ENCODE data around the gene CD82. TPM values are rescaled to one million over a fixed set of nuclear protein-coding genes. Genes with fewer than 3 reads are reported as not detected.
"Not testable (repeated sequence)": the region's sequence is repeated elsewhere in the genome, so short reads cannot be mapped to it uniquely, and the experiment has no call there.

Gene CD82
- total RNA-seq, 1 donor: 22.0 TPM

DNA sequence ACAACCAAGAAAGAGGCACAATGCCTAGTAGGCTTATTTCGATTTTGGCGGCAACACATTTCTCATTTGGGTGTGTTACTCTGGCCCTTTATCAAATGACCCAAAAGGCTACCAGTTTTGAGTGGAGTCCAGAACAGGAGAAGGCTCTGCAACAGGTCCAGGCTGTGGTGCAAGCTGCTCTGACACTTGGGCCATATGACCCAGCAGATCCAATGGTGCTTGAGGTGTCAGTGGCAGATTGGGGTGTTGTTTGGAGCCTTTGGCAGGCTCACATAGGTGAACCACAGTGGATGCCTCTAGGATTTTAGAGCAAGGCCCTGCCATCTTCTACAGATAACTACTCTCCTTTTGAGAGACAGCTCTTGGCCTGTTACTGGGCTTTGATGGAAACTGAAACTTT is 17.9 kb upstream of the CD82 start:
- H3K27me3 ChIP-seq (ENCODE audit: insufficient read depth, low read length); H3K4me3 ChIP-seq (ENCODE audit: low read length); H3K9me3 ChIP-seq (ENCODE audit: low read depth, low read length); H3K4me1 ChIP-seq (ENCODE audit: insufficient read depth, low read length): not testable (repeated sequence)

DNA sequence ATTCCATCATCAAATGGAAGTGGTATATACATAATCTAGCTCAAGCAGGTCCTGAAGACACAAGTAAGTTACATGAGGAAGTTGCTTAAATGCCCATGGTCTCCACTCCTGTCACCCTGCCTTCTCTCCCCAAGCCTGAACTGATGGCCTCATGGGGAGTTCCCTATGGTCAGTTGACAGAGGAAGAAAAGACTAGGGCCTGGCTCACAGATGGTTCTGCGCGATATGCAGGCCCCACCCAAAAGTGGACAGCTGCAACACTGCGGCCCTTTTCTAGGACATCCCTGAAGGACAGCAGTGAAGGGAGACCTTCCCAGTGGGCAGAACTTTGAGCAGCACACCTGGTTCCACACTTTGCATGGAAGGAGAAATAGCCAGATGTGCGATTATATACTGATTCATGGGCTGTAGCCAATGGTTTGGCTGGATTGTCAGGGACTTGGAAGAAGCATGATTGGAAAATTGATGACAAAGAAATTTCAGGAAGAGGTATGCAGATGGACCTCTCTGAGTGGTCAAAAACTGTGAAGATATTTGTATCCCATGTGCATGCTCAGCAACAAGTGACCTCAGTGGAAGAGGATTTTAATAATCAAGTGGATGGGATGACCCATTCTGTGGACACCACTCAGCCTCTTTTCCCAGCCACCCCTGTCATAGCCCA is 17.3 kb upstream of the CD82 start:
- Histone ChIP-seq H3K4me3 (ENCODE audit: low read length) (no peak overlapping the region), H3K4me1 (ENCODE audit: insufficient read depth, low read length) (no peaks in the 10 kb centered on the region), H3K27me3 (ENCODE audit: insufficient read depth, low read length) (no peaks in the 10 kb centered on the region), H3K9me3 (ENCODE audit: low read depth, low read length) (no peaks in the 10 kb centered on the region)

DNA sequence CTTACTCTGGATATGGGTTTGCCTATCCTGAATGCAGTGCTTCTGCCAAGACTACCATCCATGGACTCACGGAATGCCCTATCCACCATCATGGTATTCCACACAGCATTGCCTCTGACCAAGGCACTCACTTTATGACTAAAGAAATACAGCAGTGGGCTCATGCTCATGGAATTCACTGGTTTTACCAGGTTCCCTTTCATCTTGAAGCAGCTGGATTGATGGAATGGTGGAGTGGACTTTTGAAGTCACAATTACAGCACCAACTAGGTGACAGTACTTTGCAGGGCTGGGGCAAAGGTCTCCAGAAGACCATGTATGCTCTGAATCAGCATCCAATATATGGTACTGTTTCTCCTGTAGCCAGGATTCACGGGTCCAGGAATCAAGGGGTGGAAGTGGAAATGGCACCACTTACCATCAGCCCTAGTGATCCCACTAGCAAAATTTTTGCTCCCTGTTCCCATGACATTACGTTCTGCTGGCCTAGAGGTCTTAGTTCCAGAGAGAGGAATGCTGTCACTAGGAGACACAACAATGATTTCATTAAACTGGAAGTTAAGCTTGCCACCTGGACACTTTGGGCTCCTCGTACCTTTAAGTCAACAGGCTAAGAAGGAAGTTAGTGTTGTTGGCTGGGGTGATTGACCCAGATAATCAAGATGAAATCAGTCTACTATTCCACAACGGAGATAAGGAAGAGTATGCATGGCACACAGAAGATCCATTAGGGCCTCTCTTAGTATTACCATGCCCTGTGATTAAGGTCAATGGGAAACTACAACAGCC is 16.3 kb upstream of the CD82 start:
- H3K27me3 ChIP-seq (ENCODE audit: insufficient read depth, low read length); H3K4me3 ChIP-seq (ENCODE audit: low read length); H3K9me3 ChIP-seq (ENCODE audit: low read depth, low read length); H3K4me1 ChIP-seq (ENCODE audit: insufficient read depth, low read length): not testable (repeated sequence)

DNA sequence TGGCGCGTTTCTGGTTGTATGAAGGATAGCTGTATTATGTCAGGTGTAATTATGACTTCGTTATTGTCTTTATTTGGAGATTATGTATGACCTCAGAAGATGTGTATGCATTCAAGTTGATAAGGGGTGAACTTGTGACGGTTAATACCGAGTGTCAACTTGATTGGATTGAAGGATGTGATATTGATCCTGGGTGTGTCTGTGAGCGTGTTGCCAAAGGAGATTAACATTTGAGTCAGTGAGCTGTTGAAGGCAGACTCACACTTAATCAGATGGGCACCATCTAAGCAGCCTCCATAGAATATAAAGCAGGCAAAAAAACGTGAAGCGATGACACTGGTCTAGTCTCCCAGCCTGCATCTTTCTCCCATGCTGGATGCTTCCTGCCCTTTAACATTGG is 15.3 kb upstream of the CD82 start:
- no peaks in the 10 kb centered on the region for H3K9me3 ChIP-seq (ENCODE audit: low read depth, low read length)
- no peak overlapping the region for H3K4me3 ChIP-seq (ENCODE audit: low read length)
- no peaks in the 10 kb centered on the region for H3K4me1 ChIP-seq (ENCODE audit: insufficient read depth, low read length)
- H3K27me3 ChIP-seq (ENCODE audit: insufficient read depth, low read length): no peaks in the 10 kb centered on the region

DNA sequence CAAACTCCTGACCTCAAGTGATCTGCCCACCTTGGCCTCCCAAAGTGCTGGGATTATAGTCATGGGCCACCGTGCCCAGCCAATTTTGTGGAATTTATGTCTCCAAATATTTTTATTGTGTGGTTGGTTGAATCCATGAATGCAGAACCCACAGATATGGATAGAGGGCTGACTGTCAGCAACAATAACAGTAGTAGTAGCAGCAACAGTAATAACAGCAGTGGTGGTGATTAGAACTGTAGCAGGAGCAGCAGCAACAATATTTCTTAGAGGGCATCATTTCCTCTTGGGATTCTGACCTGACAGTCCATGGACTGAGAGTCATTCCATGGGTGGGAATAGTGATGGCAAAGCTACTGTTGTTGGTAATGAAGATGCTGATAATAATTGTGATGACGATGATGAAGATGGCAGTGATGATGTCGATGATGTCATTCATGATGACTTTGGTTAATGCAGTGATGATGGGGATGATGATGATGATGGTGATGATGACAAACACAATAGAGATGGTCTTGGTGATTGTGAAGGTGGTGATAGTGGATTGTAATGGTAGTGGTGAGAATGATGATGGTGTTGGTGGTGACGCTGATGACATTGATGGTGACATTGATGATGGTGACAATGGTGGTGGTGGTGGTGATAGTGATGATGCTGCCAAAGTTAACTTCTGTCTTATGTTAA is 13.9 kb upstream of the CD82 start:
- no peak overlapping the region for H3K4me3 ChIP-seq (ENCODE audit: low read length)
- H3K4me1 ChIP-seq (ENCODE audit: insufficient read depth, low read length): peaks cover 2% of the 10 kb centered on the region
- H3K9me3 ChIP-seq (ENCODE audit: low read depth, low read length): no peaks in the 10 kb centered on the region
- H3K27me3 ChIP-seq (ENCODE audit: insufficient read depth, low read length): no peaks in the 10 kb centered on the region

DNA sequence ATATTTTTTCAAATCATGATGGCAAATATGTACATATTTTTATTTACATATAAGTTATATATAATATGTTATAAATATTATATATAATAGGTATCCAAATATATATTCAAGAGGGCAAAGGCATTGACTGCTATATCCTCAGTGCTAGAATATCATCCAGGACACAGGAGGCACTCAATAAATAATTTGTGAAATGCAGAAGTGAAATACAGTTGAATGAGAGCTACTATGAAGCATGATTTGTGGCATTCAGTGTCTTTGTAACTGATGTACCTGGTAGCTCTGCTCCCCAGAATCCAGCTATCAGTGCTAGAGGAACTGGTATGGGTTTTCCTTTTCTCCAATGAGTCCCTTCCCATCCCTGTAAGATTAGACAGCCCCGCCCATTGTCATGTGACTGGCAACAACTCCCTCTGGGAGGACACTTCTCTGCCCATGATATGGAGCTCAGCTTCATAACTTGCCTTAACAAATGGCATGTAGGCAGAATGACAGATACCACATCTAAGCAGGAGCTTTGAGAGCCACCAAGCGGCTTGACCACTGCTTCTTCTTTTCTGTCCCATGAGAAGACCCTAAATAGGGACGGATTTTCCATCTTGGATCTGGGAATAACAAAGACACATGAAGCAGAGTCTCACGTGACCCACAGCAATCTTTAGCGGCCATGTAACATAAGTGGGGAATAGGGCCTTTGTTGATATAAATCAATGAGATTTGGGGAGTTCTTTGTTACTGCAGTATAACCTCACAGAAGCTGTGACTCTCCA is 10.2 kb upstream of the CD82 start:
- Histone ChIP-seq H3K9me3 (ENCODE audit: low read depth, low read length) (no peaks in the 10 kb centered on the region), H3K27me3 (ENCODE audit: insufficient read depth, low read length) (no peaks in the 10 kb centered on the region), H3K4me1 (ENCODE audit: insufficient read depth, low read length) (peaks cover 28% of the 10 kb centered on the region), H3K4me3 (ENCODE audit: low read length) (no peak overlapping the region)

DNA sequence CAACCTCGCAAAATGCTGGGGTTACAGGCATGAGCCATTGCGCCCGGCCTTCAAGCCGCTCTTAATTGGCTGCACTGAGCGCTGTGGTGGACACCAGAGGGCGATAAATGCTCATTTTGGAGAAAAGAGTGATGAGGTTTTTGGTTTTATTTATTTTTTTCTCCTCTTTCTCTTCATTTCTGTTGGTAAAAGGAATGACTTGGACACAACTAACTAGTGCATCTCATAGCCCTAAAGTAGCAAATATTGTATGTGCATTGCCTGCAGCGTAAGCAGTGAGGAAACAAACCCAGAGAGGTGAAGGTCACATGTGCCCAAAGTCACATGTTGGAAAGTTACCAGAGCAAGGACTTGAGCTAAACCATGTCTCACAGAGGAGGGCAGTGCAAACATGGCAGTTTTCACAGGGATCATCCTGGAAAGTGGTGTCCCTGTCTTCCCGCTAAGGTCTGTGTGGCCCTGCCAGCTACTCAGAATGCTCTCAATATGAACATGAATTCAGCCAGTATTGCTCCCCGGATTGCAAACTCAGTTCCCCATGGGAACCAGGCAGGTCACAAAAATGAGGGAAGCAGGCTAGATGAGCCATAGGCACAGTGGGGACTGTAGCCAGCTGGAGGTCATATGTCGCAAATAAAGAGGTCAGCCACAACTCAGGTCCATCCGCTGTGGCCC is 8.6 kb upstream of the CD82 start:
- H3K27me3 ChIP-seq (ENCODE audit: insufficient read depth, low read length): no peaks in the 10 kb centered on the region
- no peaks in the 10 kb centered on the region for H3K9me3 ChIP-seq (ENCODE audit: low read depth, low read length)
- H3K4me1 ChIP-seq (ENCODE audit: insufficient read depth, low read length): peaks cover 38% of the 10 kb centered on the region
- H3K4me3 ChIP-seq (ENCODE audit: low read length): no peak overlapping the region

DNA sequence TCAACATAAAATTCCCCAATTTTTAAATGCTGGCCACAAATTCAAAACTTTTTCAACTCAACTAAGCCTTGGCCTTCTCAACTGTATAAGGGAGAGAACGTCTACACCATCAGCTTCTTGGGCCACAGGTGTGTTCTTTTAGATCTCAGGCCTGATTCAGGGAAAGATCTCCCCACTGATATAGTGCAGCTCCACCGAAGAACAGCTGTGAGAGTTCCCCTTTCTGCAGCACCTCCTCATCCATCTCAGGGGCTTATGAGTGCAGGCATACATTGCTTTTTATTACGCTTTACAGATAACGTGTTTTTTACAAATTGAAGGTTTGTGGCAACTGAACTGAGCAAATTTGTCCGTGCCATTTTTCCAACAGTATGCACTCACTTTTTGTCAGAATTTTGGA is 8.0 kb upstream of the CD82 start:
- H3K4me3 ChIP-seq (ENCODE audit: low read length): no peak overlapping the region
- no peaks in the 10 kb centered on the region for H3K9me3 ChIP-seq (ENCODE audit: low read depth, low read length)
- no peaks in the 10 kb centered on the region for H3K27me3 ChIP-seq (ENCODE audit: insufficient read depth, low read length)
- peaks cover 38% of the 10 kb centered on the region for H3K4me1 ChIP-seq (ENCODE audit: insufficient read depth, low read length)

DNA sequence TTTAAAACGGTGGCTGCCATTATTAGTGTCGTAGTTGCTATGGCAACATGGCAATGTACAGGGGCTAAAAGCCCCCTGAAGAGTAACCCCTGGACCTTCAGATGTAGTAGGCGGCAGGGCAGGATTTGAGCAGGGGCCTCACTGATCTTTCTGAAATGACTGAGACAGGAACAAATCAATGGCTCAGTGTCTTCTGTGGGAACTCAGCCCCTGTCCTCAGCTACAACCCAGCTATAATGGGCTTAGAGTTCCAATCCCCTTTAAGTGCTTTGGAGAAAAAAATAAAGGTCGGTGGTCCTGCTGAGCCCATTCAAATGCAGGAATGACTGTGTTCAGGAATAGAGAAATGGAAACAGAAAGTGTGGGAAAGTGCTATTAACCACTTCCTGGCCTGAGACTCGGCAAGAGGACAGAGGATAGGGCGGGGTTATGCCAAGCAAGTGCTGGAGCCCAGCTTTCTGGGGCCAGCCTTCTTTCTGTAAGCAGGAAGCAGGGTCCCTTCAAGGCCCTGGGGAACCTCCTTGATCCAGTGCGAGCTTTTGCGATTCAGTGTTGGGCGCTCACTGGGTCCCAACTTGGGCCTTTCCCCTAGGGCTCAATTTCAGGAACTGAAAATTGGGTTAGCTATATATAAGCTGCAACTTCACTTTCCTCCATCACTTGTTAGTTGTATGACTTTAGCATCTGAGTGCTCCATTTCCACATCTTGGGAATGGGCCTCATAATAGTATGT is 6.1 kb upstream of the CD82 start:
- Histone ChIP-seq H3K9me3 (ENCODE audit: low read depth, low read length) (no peaks in the 10 kb centered on the region), H3K27me3 (ENCODE audit: insufficient read depth, low read length) (no peaks in the 10 kb centered on the region), H3K4me1 (ENCODE audit: insufficient read depth, low read length) (peaks cover 44% of the 10 kb centered on the region), H3K4me3 (ENCODE audit: low read length) (no peak overlapping the region)

DNA sequence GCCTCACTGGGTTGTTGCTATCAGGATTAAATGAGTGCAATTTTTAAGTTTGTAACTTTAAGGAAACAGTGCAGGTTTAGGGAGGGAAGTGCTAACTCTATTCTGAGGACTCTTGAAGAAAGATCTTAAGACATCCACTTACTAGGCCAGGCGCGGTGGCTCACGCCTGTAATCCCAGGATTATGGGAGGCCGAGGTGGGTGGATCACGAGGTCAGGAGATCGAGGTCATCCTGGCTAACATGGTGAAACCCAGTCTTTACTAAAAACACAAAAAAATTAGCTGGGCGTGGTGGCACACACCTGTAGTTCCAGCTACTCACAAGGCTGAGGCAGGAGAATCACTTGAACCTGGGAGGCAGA is 5.5 kb upstream of the CD82 start:
- peaks cover 49% of the 10 kb centered on the region for H3K4me1 ChIP-seq (ENCODE audit: insufficient read depth, low read length)
- not testable (repeated sequence) for H3K27me3 ChIP-seq (ENCODE audit: insufficient read depth, low read length); H3K9me3 ChIP-seq (ENCODE audit: low read depth, low read length); H3K4me3 ChIP-seq (ENCODE audit: low read length)

DNA sequence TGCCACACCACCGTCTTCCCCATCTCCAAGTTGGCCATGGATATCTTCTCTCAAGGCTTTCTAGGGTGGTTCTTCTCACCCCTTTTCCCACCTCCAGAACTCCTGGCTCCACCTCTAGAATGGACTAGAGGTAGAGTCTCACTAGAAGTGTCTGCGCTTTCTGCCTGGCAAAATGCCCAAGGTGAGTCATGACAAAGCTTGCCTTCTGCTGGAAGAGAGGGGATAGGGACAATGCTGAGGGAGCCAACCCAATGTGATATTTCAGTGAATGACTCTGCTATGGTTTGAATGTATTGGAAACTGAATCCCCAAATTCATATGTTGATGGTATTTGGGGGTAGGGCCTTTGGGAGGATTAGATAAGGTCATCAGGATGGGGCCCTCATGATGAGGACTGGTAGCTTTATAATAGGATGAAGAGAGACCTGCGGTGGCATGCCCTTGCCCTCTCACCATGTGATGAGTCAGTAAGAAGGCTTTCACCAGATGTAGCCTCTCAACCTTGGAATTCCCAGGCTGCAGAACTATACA is 4.1 kb upstream of the CD82 start:
- no peaks in the 10 kb centered on the region for H3K27me3 ChIP-seq (ENCODE audit: insufficient read depth, low read length)
- H3K4me3 ChIP-seq (ENCODE audit: low read length): no peak overlapping the region
- peaks cover 57% of the 10 kb centered on the region for H3K4me1 ChIP-seq (ENCODE audit: insufficient read depth, low read length)
- H3K9me3 ChIP-seq (ENCODE audit: low read depth, low read length): no peaks in the 10 kb centered on the region

DNA sequence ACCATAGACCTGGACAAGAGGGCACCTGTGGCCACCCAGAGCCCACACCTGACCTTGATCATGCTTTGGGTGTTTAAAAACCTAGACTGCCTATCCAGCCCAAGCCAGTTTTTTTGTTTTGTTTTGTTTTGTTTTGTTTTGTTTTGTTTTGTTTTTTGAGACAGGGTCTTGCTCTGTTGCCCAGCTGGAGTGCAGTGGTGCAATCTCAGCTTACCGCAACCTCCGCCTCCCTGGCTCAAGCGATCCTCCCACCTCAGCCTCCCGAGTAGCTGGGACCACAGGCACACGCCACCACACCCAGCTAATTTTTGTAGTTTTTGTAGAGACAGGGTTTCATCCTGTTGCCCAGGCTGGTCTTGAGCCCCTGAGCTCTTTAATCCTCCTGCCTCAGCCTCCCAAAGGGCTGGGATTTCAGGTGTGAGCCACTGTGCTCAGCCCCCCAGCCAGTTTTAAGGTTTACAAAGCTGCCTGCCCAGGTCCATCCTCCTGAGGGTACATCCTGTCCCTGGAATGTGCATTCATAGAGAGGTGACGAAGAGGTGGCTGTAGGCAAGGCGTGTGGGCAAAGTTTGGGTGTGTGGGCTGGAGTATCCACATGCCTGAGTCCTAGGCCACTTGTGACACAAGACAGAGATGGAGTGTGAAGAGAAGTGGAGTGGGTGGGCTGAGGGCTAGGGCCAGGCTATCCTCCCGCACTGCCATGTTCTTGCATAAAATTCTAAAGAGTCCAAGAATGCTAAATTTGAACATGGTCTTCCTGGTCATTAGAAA is 3.3 kb upstream of the CD82 start:
- Histone ChIP-seq H3K27me3 (ENCODE audit: insufficient read depth, low read length) (no peaks in the 10 kb centered on the region), H3K9me3 (ENCODE audit: low read depth, low read length) (no peaks in the 10 kb centered on the region), H3K4me1 (ENCODE audit: insufficient read depth, low read length) (peaks cover 58% of the 10 kb centered on the region), H3K4me3 (ENCODE audit: low read length) (no peak overlapping the region)

DNA sequence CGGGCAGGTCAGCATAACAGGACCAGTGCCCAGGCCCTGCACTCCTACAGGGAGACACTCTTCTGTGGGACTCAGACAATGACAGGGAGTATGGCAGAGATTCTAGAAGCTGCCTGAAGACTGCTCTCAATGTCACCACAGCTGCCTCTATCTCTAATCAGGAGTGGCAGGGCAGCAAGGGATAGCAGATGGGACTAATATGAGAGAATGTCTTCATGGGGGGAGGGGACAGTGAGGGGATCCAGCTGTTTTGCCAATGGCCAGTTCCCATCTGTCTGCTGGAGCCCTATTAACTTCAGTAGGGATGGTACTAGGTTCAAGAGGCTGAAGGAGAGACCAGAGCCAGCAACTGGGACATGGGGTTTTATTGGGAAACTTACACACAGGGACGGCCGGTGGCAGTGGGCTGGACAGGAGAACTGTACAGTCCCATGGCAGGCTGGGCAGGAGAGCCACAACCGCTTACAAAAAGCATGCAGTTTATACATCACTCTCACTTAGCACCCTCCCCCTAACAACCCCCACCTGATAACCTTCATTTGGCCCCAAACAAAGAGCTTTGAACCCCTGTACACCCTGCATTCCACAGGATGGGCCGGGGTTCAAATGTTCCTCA is 2.5 kb upstream of the CD82 start:
- no peaks in the 10 kb centered on the region for H3K9me3 ChIP-seq (ENCODE audit: low read depth, low read length)
- H3K27me3 ChIP-seq (ENCODE audit: insufficient read depth, low read length): no peaks in the 10 kb centered on the region
- H3K4me1 ChIP-seq (ENCODE audit: insufficient read depth, low read length): peaks cover 58% of the 10 kb centered on the region
- no peak overlapping the region for H3K4me3 ChIP-seq (ENCODE audit: low read length)

All from mononuclear cell (primary cell).